HEK293 (cell line): ENCODE measurements around the gene EMC6.

ENCODE experiments used
- CTCF ChIA-PET: fragments of 350-600 bp; formaldehyde crosslinking; extraction: SDS; loops from one replicate; lab custom pipeline; 2021; ENCODE audit warnings: antibody characterized with exemption; lab: Yijun Ruan, JAX
- POLR2A ChIA-PET: fragments of 300-600 bp; formaldehyde crosslinking; extraction: SDS; loops from one replicate; lab custom pipeline; 2020; ENCODE audit warnings: antibody characterized with exemption, inconsistent platforms; lab: Yijun Ruan, JAX
- H3K27ac ChIP-seq: fragments of 200-500 bp; sonication (Bioruptor generic); 2 replicates; pipeline ENCODE4 v1.5.1; 2014; ENCODE audit warnings: low read depth, low read length, control low read depth, inconsistent platforms; ENCODE audit errors: extremely low read depth
- H3K36me3 ChIP-seq, 2 experiments: fragments of 200-500 bp in 1 of 2; sonication (Bioruptor generic) in 1 of 2; 1 replicate in 1 of 2; 2 replicates in 1 of 2; pipeline ENCODE4 v1.5.1; 2014 to 2017; ENCODE audit warnings: inconsistent platforms in 2 of 2, low read length in 2 of 2; ENCODE audit not compliant: control insufficient read depth in 2 of 2, insufficient read depth in 1 of 2
- H3K4me1 ChIP-seq: fragments of 200-500 bp; sonication (Bioruptor generic); 2 replicates; pipeline ENCODE4 v1.5.1; 2014; ENCODE audit warnings: mild to moderate bottlenecking, low read length, inconsistent platforms; ENCODE audit not compliant: control insufficient read depth, insufficient read depth
- H3K4me3 ChIP-seq: 2 replicates; pipeline ENCODE4 v1.5.1; 2011; ENCODE audit warnings: low read depth, mild to moderate bottlenecking, control low read depth, low read length, moderate library complexity
- H3K9me3 ChIP-seq: fragments of 200-500 bp; sonication (Bioruptor generic); 2 replicates; pipeline ENCODE4 v1.5.1; 2014; ENCODE audit warnings: low read depth, low read length, inconsistent platforms; ENCODE audit not compliant: control insufficient read depth, insufficient read depth
- BCL6B ChIP-seq: fragments of 450-650 bp; formaldehyde crosslinking; IDR thresholded peaks from 2 replicates; pipeline ENCODE4 v1.5.1; 2017; ENCODE audit warnings: missing biosample characterization, missing genetic modification characterization
- PBX3 ChIP-seq: sonication (generic); formaldehyde crosslinking; IDR thresholded peaks from 2 replicates; pipeline ENCODE4 v1.8.1; 2022; ENCODE audit warnings: mild to moderate bottlenecking, moderate library complexity, missing genetic modification reagents
- PRDM10 ChIP-seq: fragments of 450-650 bp; formaldehyde crosslinking; IDR thresholded peaks from 2 replicates; pipeline ENCODE4 v1.5.1; 2016; ENCODE audit warnings: missing biosample characterization, missing genetic modification characterization
- REST ChIP-seq: fragments of 450-650 bp; formaldehyde crosslinking; IDR thresholded peaks from 2 replicates; pipeline ENCODE4 v1.5.1; 2016; ENCODE audit warnings: missing biosample characterization, missing genetic modification characterization
- ZBTB17 ChIP-seq: fragments of 450-650 bp; formaldehyde crosslinking; IDR thresholded peaks from 2 replicates; pipeline ENCODE4 v1.5.1; 2016; ENCODE audit warnings: missing biosample characterization, missing genetic modification characterization
- ZEB2 ChIP-seq: fragments of 450-650 bp; formaldehyde crosslinking; IDR thresholded peaks from 2 replicates; pipeline ENCODE4 v1.5.1; 2016; ENCODE audit warnings: missing biosample characterization, missing genetic modification characterization
- ZNF211 ChIP-seq: fragments of 450-650 bp; formaldehyde crosslinking; IDR thresholded peaks from 2 replicates; pipeline ENCODE4 v1.5.1; 2016; ENCODE audit warnings: low read depth, missing biosample characterization, missing genetic modification characterization
- ZNF335 ChIP-seq: fragments of 450-650 bp; formaldehyde crosslinking; conservative IDR thresholded peaks from 2 replicates; pipeline ENCODE4 v1.5.1; 2016; ENCODE audit warnings: missing biosample characterization, missing genetic modification characterization
- ZNF354C ChIP-seq: fragments of 450-650 bp; formaldehyde crosslinking; IDR thresholded peaks from 2 replicates; pipeline ENCODE4 v1.5.1; 2016; ENCODE audit warnings: missing biosample characterization, missing genetic modification characterization, low read depth, borderline replicate concordance
- ZNF549 ChIP-seq: fragments of 450-650 bp; IDR thresholded peaks from 2 replicates; pipeline ENCODE4 v1.5.1; 2018; ENCODE audit warnings: missing biosample characterization, missing genetic modification characterization, mild to moderate bottlenecking, inconsistent platforms, moderate library complexity
- ZNF561 ChIP-seq: fragments of 450-650 bp; IDR thresholded peaks from 2 replicates; pipeline ENCODE4 v1.5.1; 2018; ENCODE audit warnings: missing biosample characterization, missing genetic modification characterization, borderline replicate concordance
- ZNF624 ChIP-seq: fragments of 450-650 bp; formaldehyde crosslinking; IDR thresholded peaks from 2 replicates; pipeline ENCODE4 v1.5.1; 2017; ENCODE audit warnings: missing biosample characterization, missing genetic modification characterization
- ZNF792 ChIP-seq: fragments of 450-650 bp; formaldehyde crosslinking; IDR thresholded peaks from 2 replicates; pipeline ENCODE4 v1.5.1; 2016; ENCODE audit warnings: missing biosample characterization, missing genetic modification characterization
- ZXDB ChIP-seq: fragments of 450-650 bp; formaldehyde crosslinking; IDR thresholded peaks from 2 replicates; pipeline ENCODE4 v1.5.1; 2016; ENCODE audit warnings: missing biosample characterization, missing genetic modification characterization
- TF ChIP-seq, protein P1 (sequence below): fragments of 450-650 bp; formaldehyde crosslinking; IDR thresholded peaks from 2 replicates; pipeline ENCODE4 v1.5.1; 2016; ENCODE audit warnings: missing biosample characterization, missing genetic modification characterization, borderline replicate concordance

EMC6 gene

DNA sequence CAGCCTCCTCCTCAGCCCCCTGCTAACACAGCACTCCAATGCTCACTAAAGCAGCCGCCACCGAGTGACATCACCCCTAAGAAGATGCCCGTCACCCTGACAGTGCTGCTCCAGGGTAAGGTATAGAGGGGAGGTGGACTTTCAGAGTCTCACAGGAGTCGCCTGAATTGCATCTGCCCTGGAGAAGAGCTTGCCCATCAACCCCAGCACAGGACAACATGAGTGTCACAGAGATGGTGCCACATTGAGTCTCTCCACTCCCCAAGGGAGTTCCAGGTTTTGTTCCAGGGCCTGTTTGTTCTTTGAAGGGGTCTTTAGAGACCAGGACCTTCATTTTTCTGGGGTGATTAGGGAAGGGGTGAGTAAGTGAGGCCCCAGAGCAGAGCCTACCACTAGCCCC lies 29.5 kb downstream of the EMC6 start:
- no peaks in the 10 kb centered on the region; the same call in 1 of the 2 replicates for H3K4me1 ChIP-seq
- POLR2A ChIA-PET = no interaction called here
- CTCF ChIA-PET = no interaction called here
- H3K9me3 ChIP-seq = no peaks in the 10 kb centered on the region
- no peak overlapping the region for H3K27ac ChIP-seq
- H3K36me3 ChIP-seq = peaks cover 0 to 7% of the 10 kb centered on the region in 2 experiments; a peak in 2 of 3 replicates
- H3K4me3 ChIP-seq = no peak overlapping the region
- TF ChIP-seq PRDM10 (tag by site-specific recombination) (no peak), PBX3 (CRISPR knock-in tag) (no peak), ZNF792 (tag by site-specific recombination) (no peak), ZNF211 (tag by site-specific recombination) (no peak), BCL6B (tag by site-specific recombination) (no peak), ZBTB17 (no peak), ZNF549 (tag by site-specific recombination) (no peak), ZNF335 (tag by site-specific recombination) (no peak), ZEB2 (tag by site-specific recombination) (no peak), ZNF561 (tag by site-specific recombination) (no peak), ZNF354C (tag by site-specific recombination) (no peak), ZNF624 (tag by site-specific recombination) (no peak), REST (tag by site-specific recombination) (no peak), ZXDB (tag by site-specific recombination) (no peak)
- TF ChIP-seq, protein P1, sequence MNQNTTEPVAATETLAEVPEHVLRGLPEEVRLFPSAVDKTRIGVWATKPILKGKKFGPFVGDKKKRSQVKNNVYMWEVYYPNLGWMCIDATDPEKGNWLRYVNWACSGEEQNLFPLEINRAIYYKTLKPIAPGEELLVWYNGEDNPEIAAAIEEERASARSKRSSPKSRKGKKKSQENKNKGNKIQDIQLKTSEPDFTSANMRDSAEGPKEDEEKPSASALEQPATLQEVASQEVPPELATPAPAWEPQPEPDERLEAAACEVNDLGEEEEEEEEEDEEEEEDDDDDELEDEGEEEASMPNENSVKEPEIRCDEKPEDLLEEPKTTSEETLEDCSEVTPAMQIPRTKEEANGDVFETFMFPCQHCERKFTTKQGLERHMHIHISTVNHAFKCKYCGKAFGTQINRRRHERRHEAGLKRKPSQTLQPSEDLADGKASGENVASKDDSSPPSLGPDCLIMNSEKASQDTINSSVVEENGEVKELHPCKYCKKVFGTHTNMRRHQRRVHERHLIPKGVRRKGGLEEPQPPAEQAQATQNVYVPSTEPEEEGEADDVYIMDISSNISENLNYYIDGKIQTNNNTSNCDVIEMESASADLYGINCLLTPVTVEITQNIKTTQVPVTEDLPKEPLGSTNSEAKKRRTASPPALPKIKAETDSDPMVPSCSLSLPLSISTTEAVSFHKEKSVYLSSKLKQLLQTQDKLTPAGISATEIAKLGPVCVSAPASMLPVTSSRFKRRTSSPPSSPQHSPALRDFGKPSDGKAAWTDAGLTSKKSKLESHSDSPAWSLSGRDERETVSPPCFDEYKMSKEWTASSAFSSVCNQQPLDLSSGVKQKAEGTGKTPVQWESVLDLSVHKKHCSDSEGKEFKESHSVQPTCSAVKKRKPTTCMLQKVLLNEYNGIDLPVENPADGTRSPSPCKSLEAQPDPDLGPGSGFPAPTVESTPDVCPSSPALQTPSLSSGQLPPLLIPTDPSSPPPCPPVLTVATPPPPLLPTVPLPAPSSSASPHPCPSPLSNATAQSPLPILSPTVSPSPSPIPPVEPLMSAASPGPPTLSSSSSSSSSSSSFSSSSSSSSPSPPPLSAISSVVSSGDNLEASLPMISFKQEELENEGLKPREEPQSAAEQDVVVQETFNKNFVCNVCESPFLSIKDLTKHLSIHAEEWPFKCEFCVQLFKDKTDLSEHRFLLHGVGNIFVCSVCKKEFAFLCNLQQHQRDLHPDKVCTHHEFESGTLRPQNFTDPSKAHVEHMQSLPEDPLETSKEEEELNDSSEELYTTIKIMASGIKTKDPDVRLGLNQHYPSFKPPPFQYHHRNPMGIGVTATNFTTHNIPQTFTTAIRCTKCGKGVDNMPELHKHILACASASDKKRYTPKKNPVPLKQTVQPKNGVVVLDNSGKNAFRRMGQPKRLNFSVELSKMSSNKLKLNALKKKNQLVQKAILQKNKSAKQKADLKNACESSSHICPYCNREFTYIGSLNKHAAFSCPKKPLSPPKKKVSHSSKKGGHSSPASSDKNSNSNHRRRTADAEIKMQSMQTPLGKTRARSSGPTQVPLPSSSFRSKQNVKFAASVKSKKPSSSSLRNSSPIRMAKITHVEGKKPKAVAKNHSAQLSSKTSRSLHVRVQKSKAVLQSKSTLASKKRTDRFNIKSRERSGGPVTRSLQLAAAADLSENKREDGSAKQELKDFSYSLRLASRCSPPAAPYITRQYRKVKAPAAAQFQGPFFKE = no peak
- TF ChIP-seq, all 188 proteins: peak for 0
